ENCODE measurements around the gene DUSP19. TPM values are rescaled to one million over a fixed set of nuclear protein-coding genes. Genes with fewer than 3 reads are reported as not detected.

Gene DUSP19
- total and polyA plus RNA-seq, 2 of the 13 experiments (the other 11 are each of a cell fraction or from before 2014, with no cell fraction given): 1.3 to 1.9 TPM

DNA sequence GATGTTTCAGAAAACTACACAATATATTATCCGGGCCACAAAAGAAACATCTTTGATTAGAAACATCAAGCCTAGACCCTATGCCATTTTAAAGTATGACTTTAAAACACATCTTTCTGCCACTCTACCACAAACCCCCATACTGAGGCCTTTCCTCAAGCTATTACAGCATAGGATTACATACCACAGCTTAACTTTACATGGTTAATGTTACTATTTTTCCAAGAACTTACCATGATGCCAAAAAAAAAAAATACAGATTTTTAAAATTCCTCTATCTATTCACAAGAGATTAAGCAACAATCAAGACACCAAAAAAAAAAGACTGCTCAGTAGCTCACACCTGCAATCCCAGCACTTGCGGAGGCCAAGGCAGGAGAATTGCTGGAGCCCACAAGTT lies 49.3 kb upstream of the DUSP19 start:
- FAIRE-seq (no peak), DNase-seq (ENCODE audit: low spot score) (no peak), ATAC-seq (no peak)
- Histone ChIP-seq H3K4me1 (ENCODE audit: insufficient read depth, low read length) (peaks cover 50% of the 10 kb centered on the region), H3K9ac (ENCODE audit: insufficient read depth, low read depth, low read length) (no peak overlapping the region), H3K9me3 (ENCODE audit: low read length) (no peaks in the 10 kb centered on the region), H4K20me1 (ENCODE audit: insufficient read depth, low read length) (peaks cover 51% of the 10 kb centered on the region), H2AFZ (ENCODE audit: low read length) (no peak overlapping the region), H3K27me3 (ENCODE audit: control insufficient read depth in 1 of 2, insufficient read depth in 2 of 2, low read length in 2 of 2) (no peaks in the 10 kb centered on the region), H3K4me2 (ENCODE audit: low read depth, low read length) (no peak overlapping the region), H3K4me3 (replicated peaks in 1 of 3; ENCODE audit: insufficient read depth in 1 of 3, low read depth in 2 of 3, low read length in 3 of 3) (no peak overlapping the region), H3K79me2 (ENCODE audit: insufficient read depth, low read length) (peaks cover 100% of the 10 kb centered on the region), H3K27ac (ENCODE audit: extremely low read length, insufficient read depth, low read length) (no peak overlapping the region), H3K36me3 (replicated peaks in 1 of 2; ENCODE audit: control insufficient read depth in 1 of 2, insufficient read depth in 2 of 2, low read length in 2 of 2) (no peaks in the 10 kb centered on the region)
- intact Hi-C loops (cut with micrococcal nuclease; ENCODE audit: unreplicated experiment) (no loop called here), in situ Hi-C loops (cut with HindIII; ENCODE audit: extremely low pct_ligation_motif_present, low pct_unique_long_range_greater_than_20kb) (no loop called here)
- ChIA-PET CTCF (ENCODE audit: low intra/inter-chr PET ratio, low total read pairs) (no interaction called here), POLR2A (no interaction called here)
- BruUV-seq (replicated peaks): no TSS peak
- TF ChIP-seq NPAS2 (CRISPR knock-in tag; IDR thresholded peaks at IDR 0.05; ENCODE audit: borderline replicate concordance) (no peak), KLF13 (CRISPR knock-in tag; IDR thresholded peaks at IDR 0.05) (no peak), MEF2D (CRISPR knock-in tag; IDR thresholded peaks at IDR 0.05) (no peak), SNRNP70 (IDR thresholded peaks at IDR 0.05; ENCODE audit: low read depth, low read length) (no peak), ZNF605 (CRISPR knock-in tag; IDR thresholded peaks at IDR 0.05) (no peak), ARNT2 (CRISPR knock-in tag; IDR thresholded peaks at IDR 0.05; ENCODE audit: low read depth) (no peak), RXRA (CRISPR knock-in tag; IDR thresholded peaks at IDR 0.05) (no peak), MAFG (CRISPR knock-in tag; IDR thresholded peaks at IDR 0.05) (no peak), NCOA5 (CRISPR knock-in tag; IDR thresholded peaks at IDR 0.05) (no peak)
- TF ChIP-seq, protein P1, sequence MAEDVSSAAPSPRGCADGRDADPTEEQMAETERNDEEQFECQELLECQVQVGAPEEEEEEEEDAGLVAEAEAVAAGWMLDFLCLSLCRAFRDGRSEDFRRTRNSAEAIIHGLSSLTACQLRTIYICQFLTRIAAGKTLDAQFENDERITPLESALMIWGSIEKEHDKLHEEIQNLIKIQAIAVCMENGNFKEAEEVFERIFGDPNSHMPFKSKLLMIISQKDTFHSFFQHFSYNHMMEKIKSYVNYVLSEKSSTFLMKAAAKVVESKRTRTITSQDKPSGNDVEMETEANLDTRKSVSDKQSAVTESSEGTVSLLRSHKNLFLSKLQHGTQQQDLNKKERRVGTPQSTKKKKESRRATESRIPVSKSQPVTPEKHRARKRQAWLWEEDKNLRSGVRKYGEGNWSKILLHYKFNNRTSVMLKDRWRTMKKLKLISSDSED (CRISPR knock-in tag; IDR thresholded peaks at IDR 0.05): no peak
- WGBS (ENCODE audit: low lambda C conversion rate): 97% methylated on average over 2 of the region's 2 CpGs
